ENCODE data around the gene CCDC192. TPM values are rescaled to one million over a fixed set of nuclear protein-coding genes. Genes with fewer than 3 reads are reported as not detected.

The CCDC192 gene
- polyA plus RNA-seq, 2 of the 4 experiments (the other 2 are of a cell fraction) = not detected

DNA sequence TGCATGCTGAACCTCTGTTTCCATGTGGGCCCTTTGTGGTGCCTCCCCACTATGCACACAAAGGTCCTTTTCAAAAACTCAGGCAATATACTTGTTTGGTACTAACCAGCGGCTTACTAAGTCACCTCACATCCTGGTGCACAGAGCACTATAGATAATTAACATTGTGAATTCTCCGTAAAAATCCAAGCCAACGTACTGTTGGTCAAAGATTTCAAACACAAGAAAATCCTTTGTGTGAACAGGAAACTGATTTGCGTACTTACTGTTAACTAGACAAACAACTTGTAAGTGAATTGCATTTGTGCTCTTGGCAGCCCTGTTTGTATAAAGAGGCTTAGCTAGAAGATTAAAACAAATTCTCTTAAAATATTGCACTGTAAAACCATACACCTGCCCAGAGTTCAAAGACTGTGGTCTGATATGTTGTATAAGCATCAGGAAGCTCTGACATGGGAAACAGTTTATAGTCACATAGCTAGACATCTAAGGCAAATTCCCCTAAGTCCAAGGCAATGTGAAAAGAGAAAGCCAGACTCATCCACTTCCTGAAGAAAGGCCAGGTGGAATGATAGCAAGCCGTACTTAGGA is 255.3 kb downstream of the CCDC192 start (continued):
- TF ChIP-seq HOXB5 (CRISPR knock-in tag; IDR thresholded peaks at IDR 0.05) (no peak), POLR2A (IDR thresholded peaks at IDR 0.05; ENCODE audit: low read length) (no peak), ZC3H11A (IDR thresholded peaks at IDR 0.05) (no peak), EHF (CRISPR knock-in tag; IDR thresholded peaks at IDR 0.05) (peak; percentile 24; the same call in 1 of the 2 replicates), NFE2L2 (conservative IDR thresholded peaks at IDR 0.05; ENCODE audit: low read length) (no peak), SREBF2 (IDR thresholded peaks at IDR 0.05) (no peak), PHF8 (IDR thresholded peaks at IDR 0.05; ENCODE audit: borderline replicate concordance, low read depth) (no peak), USF2 (IDR thresholded peaks at IDR 0.05) (no peak), TFCP2L1 (CRISPR knock-in tag; IDR thresholded peaks at IDR 0.05) (no peak), SMC3 (IDR thresholded peaks at IDR 0.05) (no peak), ELK1 (IDR thresholded peaks at IDR 0.05; ENCODE audit: low read depth, low read length) (no peak), RAD21 (conservative IDR thresholded peaks at IDR 0.05 in 1 of 2, IDR thresholded peaks at IDR 0.05 in 1 of 2) (no peak; a peak in 2 of 5 replicates), CHD2 (IDR thresholded peaks at IDR 0.05; ENCODE audit: low read length, partially characterized antibody) (no peak), RARB (CRISPR knock-in tag; IDR thresholded peaks at IDR 0.05) (no peak), JUNB (IDR thresholded peaks at IDR 0.05) (peak; percentile 48; the same call in 1 of the 2 replicates), RFX5 (IDR thresholded peaks at IDR 0.05) (no peak), RCOR1 (IDR thresholded peaks at IDR 0.05; ENCODE audit: low read depth, low read length) (no peak), CHD4 (IDR thresholded peaks at IDR 0.05; ENCODE audit: borderline replicate concordance) (no peak), CBX8 (IDR thresholded peaks at IDR 0.05) (no peak)
- TF ChIP-seq, protein P1, sequence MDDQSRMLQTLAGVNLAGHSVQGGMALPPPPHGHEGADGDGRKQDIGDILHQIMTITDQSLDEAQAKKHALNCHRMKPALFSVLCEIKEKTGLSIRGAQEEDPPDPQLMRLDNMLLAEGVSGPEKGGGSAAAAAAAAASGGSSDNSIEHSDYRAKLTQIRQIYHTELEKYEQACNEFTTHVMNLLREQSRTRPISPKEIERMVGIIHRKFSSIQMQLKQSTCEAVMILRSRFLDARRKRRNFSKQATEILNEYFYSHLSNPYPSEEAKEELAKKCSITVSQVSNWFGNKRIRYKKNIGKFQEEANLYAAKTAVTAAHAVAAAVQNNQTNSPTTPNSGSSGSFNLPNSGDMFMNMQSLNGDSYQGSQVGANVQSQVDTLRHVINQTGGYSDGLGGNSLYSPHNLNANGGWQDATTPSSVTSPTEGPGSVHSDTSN (IDR thresholded peaks at IDR 0.05) = no peak
- TF ChIP-seq, protein P2, sequence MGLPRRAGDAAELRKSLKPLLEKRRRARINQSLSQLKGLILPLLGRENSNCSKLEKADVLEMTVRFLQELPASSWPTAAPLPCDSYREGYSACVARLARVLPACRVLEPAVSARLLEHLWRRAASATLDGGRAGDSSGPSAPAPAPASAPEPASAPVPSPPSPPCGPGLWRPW (IDR thresholded peaks at IDR 0.05) = 0 out of 2 replicates have a peak, but pooled peaks have one; percentile 19
- TF ChIP-seq, protein P3, sequence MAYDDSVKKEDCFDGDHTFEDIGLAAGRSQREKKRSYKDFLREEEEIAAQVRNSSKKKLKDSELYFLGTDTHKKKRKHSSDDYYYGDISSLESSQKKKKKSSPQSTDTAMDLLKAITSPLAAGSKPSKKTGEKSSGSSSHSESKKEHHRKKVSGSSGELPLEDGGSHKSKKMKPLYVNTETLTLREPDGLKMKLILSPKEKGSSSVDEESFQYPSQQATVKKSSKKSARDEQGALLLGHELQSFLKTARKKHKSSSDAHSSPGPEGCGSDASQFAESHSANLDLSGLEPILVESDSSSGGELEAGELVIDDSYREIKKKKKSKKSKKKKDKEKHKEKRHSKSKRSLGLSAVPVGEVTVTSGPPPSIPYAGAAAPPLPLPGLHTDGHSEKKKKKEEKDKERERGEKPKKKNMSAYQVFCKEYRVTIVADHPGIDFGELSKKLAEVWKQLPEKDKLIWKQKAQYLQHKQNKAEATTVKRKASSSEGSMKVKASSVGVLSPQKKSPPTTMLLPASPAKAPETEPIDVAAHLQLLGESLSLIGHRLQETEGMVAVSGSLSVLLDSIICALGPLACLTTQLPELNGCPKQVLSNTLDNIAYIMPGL (CRISPR knock-in tag; IDR thresholded peaks at IDR 0.05; ENCODE audit: borderline replicate concordance) = no peak
- TF ChIP-seq, protein P4, sequence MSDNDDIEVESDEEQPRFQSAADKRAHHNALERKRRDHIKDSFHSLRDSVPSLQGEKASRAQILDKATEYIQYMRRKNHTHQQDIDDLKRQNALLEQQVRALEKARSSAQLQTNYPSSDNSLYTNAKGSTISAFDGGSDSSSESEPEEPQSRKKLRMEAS (IDR thresholded peaks at IDR 0.05) = no peak

DNA sequence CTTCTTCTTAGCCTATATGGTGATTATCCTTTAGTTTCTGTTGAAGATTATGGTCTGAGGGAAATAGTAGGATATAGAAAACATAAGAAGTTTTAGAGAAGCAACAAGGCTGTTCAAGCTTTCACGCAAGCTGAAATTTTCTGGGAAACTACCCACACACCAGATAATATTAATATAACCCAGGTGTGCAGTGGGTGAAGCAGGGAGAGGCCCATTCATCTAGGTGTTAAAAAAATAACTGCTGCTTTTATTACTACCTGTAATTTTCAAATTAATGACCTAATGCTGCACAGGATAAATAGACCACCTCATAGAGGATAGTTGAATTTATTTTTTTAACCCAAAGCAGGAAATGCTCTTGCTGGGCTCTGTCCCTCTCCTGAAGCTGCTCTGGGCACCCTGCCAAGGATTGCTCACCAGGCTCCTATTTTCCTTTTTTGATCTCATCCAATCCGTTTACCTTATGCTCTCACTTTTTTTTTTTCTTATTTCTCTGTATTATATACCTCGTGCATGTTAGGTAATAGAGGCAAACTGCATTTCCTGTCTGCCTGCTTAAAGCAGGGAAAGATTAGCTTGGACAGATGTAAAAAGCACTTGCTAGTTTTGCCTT is 256.1 kb downstream of the CCDC192 start:
- Histone ChIP-seq H3K4me1 (peaks cover 48% of the 10 kb centered on the region), H3K4me2 (peak overlapping the region; percentile 76), H3K9me3 (peaks cover 3% of the 10 kb centered on the region; the same call in 1 of the 3 replicates), H3K4me3 (no peak overlapping the region), H3K27ac (peak overlapping the region; percentile 76 to 80)
- ChIA-PET POLR2A (interaction anchor here (0.6 to 1.6 kb wide), 3 partner anchors 24 to 195 kb away, joined by 3 to 5 read pairs (median 5); partner anchors contain the start of gene SLC12A2), CTCF (interaction anchor here (0.8 to 3.1 kb wide), 6 partner anchors 24 to 547 kb away, joined by 3 to 12 read pairs (median 3); partner anchors contain the start of gene SLC12A2)
- ATAC-seq (peak; percentile 61 to 65; a peak in 5 of 6 replicates), FAIRE-seq (no peak), DNase-seq (ENCODE audit: low read depth in 1 of 2, low spot score in 1 of 2) (peak; percentile 47 to 85)
- 15% methylated on average over 3 of the region's 3 CpGs for WGBS (ENCODE audit: missing lambda C conversion rate)
- TF ChIP-seq HOXA7 (CRISPR knock-in tag; IDR thresholded peaks at IDR 0.05) = no peak
- 0 out of 2 replicates have a peak, but pooled peaks have one; percentile 32 for TF ChIP-seq ZSCAN20 (CRISPR knock-in tag; IDR thresholded peaks at IDR 0.05)
- TF ChIP-seq EP300 (IDR thresholded peaks at IDR 0.05) = peak in 1 of 2 experiments; percentile 41; a peak in 2 of 5 replicates
- peak; percentile 20; a peak in 2 of 4 replicates for TF ChIP-seq CEBPB (IDR thresholded peaks at IDR 0.05)
- TF ChIP-seq, protein P4 (IDR thresholded peaks at IDR 0.05) = 0 out of 2 replicates have a peak, but pooled peaks have one; percentile 14
- no peak for TF ChIP-seq ELK1 (IDR thresholded peaks at IDR 0.05; ENCODE audit: low read depth, low read length)
